NB4 (cell line): ENCODE data around the gene ING2.

Source experiments
- MYC ChIP-seq: IDR thresholded peaks from 2 replicates; pipeline ENCODE4 v1.6.1; 2011; ENCODE audit warnings: low read depth, low read length
- POLR2A ChIP-seq: IDR thresholded peaks from 2 replicates; pipeline ENCODE4 v1.6.1; 2011; ENCODE audit warnings: mild to moderate bottlenecking; ENCODE audit not compliant: insufficient read length; ENCODE audit errors: extremely low read depth
- TF ChIP-seq, protein P1 (sequence below): IDR thresholded peaks from one replicate; pipeline ENCODE4 v1.5.1; 2012; ENCODE audit warnings: low read depth, low read length
- TF ChIP-seq, protein P2 (sequence below): IDR thresholded peaks from 2 replicates; pipeline ENCODE4 v1.6.1; 2011; ENCODE audit warnings: low read depth, low read length

DNA sequence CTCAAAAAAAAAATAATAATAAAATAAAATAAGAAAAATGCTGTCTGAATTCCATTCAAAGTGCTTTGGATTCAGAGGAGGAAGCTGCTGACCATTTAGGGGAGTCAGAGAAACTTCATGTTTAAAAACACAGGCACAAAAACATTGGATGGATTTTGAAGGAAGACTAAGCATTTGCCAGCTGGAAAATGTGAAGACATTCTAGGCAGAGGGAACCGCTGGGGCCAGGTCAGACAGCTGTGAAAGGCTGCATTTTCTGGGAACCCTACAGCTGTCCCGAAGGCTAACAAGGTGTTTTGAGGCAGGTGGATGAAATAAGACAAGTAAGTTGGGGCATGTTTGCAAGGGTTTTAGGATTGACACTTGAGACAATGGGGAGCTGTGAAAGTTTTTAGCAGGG, 38.6 kb downstream of the ING2 start:
- TF ChIP-seq POLR2A (no peak), MYC (no peak)
- TF ChIP-seq, protein P1, sequence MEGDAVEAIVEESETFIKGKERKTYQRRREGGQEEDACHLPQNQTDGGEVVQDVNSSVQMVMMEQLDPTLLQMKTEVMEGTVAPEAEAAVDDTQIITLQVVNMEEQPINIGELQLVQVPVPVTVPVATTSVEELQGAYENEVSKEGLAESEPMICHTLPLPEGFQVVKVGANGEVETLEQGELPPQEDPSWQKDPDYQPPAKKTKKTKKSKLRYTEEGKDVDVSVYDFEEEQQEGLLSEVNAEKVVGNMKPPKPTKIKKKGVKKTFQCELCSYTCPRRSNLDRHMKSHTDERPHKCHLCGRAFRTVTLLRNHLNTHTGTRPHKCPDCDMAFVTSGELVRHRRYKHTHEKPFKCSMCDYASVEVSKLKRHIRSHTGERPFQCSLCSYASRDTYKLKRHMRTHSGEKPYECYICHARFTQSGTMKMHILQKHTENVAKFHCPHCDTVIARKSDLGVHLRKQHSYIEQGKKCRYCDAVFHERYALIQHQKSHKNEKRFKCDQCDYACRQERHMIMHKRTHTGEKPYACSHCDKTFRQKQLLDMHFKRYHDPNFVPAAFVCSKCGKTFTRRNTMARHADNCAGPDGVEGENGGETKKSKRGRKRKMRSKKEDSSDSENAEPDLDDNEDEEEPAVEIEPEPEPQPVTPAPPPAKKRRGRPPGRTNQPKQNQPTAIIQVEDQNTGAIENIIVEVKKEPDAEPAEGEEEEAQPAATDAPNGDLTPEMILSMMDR = no peak
- TF ChIP-seq, protein P2, sequence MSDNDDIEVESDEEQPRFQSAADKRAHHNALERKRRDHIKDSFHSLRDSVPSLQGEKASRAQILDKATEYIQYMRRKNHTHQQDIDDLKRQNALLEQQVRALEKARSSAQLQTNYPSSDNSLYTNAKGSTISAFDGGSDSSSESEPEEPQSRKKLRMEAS = no peak
